Esophagus (tissue), 2 donors: ENCODE measurements around the gene NDUFB8. TPM values are rescaled to one million over a fixed set of nuclear protein-coding genes. Genes with fewer than 3 reads are reported as not detected.

Experiments used
- H3K27ac ChIP-seq, 2 donors: one replicate each; pipeline ENCODE4 v1.5.1; 2013; ENCODE audit warnings: low read depth in 2 of 2, mild to moderate bottlenecking in 2 of 2, inconsistent platforms in 1 of 2, low read length in 1 of 2, moderate library complexity in 1 of 2
- H3K27me3 ChIP-seq, 2 donors: one replicate each; pipeline ENCODE4 v1.6.1; 2013; ENCODE audit warnings: low read length in 2 of 2, control low read depth in 1 of 2, mild to moderate bottlenecking in 1 of 2; ENCODE audit not compliant: insufficient read depth in 2 of 2, control insufficient read depth in 1 of 2
- H3K36me3 ChIP-seq, 2 donors: one replicate each; pipeline ENCODE4 v1.6.1; 2013; ENCODE audit warnings: low read length in 1 of 2; ENCODE audit not compliant: control insufficient read depth in 2 of 2, insufficient read depth in 2 of 2
- H3K4me1 ChIP-seq, 2 donors: one replicate each; pipeline ENCODE4 v1.6.1; 2013; ENCODE audit warnings: low read length in 1 of 2; ENCODE audit not compliant: control insufficient read depth in 2 of 2, insufficient read depth in 2 of 2
- H3K4me3 ChIP-seq, 2 donors: one replicate each; pipeline ENCODE4 v1.5.1; 2013; ENCODE audit warnings: low read length in 2 of 2, mild to moderate bottlenecking in 2 of 2, low read depth in 1 of 2, moderate library complexity in 1 of 2
- H3K9me3 ChIP-seq, 2 donors: one replicate each; pipeline ENCODE4 v1.6.1; 2013; ENCODE audit warnings: mild to moderate bottlenecking in 2 of 2, low read depth in 1 of 2, low read length in 1 of 2, moderate library complexity in 1 of 2; ENCODE audit not compliant: control insufficient read depth in 2 of 2, insufficient read depth in 1 of 2
- WGBS, 2 donors: extraction: QIAGEN DNeasy Blood & Tissue Kit; methylation state at CpG; one replicate each; pipeline ENCODE4 v1.1.7; 2013; 5-methylcytosine and 5-hydroxymethylcytosine counted together
- polyA plus RNA-seq, 2 donors: library from polyadenylated mRNA; stranded (reverse); fragments of 200-250 nt; gene quantifications; one replicate each; pipeline ENCODE4 v1.2.3, GENCODE V29; 2013
- donor health status: healthy with polysubstance abuse.
- donor health status: Bipolar disorder and iron deficiency.

Gene NDUFB8
- polyA plus RNA-seq, 2 donors, result 280 to 317 TPM

GRCh38 chr10:100551196-100551595, 21.5 kb upstream of the NDUFB8 start:
- 73 to 79% methylated on average over 4 of the region's 4 CpGs for WGBS, 2 donors
- H3K36me3 ChIP-seq, result peaks cover 30 to 36% of the 10 kb centered on the region in 2 donors

GRCh38 chr10:100544950-100545349, 15.3 kb upstream of the NDUFB8 start:
- Histone ChIP-seq H3K4me1 (no peaks in the 10 kb centered on the region), H3K27ac (no peak overlapping the region), H3K9me3 (no peaks in the 10 kb centered on the region), H3K27me3 (no peaks in the 10 kb centered on the region), H3K36me3 (peaks cover 30 to 52% of the 10 kb centered on the region in 2 donors), H3K4me3 (no peak overlapping the region)
- 93 to 96% methylated on average over 5 of the region's 5 CpGs for WGBS, 2 donors

More at GRCh38 chr10:100551196-100551595, 21.5 kb upstream of the NDUFB8 start:
- H3K4me1 ChIP-seq, result no peaks in the 10 kb centered on the region
- H3K9me3 ChIP-seq, result no peaks in the 10 kb centered on the region
- H3K4me3 ChIP-seq, result no peak overlapping the region
- no peak overlapping the region for H3K27ac ChIP-seq
- H3K27me3 ChIP-seq, result no peaks in the 10 kb centered on the region

- Histone ChIP-seq H3K36me3 (peaks cover 3 to 5% of the 10 kb centered on the region in 2 donors), H3K4me3 (no peak overlapping the region), H3K4me1 (peaks cover 0 to 5% of the 10 kb centered on the region in 2 donors), H3K27ac (no peak overlapping the region), H3K9me3 (no peaks in the 10 kb centered on the region), H3K27me3 (no peaks in the 10 kb centered on the region)
- WGBS, 2 donors, result 91 to 96% methylated on average over 4 of the region's 4 CpGs
Measured at GRCh38 chr10:100537475-100537874, 7.8 kb upstream of the NDUFB8 start.

GRCh38 chr10:100535715-100536353, 6.2 kb upstream of the NDUFB8 start, which contains the start of gene HIF1AN:
Gene HIF1AN, plus strand, starts transcription at chr10:100535943. Its CDS starts 16 bp downstream, at chr10:100535959.
- 0 to 1% methylated on average over 35 of the region's 35 CpGs for WGBS, 2 donors
- Histone ChIP-seq H3K27ac (peak within 1 kb of the TSS in 1 of 2 donors; percentile 61), H3K4me3 (peak within 1 kb of the TSS; percentile 60 to 70), H3K27me3 (no peaks in the 10 kb centered on the region), H3K36me3 (peaks cover 3% of the 10 kb centered on the region in 2 donors), H3K4me1 (peaks cover 0 to 5% of the 10 kb centered on the region in 2 donors), H3K9me3 (no peaks in the 10 kb centered on the region)

GRCh38 chr10:100535338-100535714, 5.7 kb upstream of the NDUFB8 start:
- Histone ChIP-seq H3K27ac (peak overlapping the region in 1 of 2 donors; percentile 61), H3K36me3 (peaks cover under 1 to 3% of the 10 kb centered on the region in 2 donors), H3K27me3 (no peaks in the 10 kb centered on the region), H3K4me3 (peak overlapping the region; percentile 60 to 70), H3K4me1 (peaks cover 0 to 5% of the 10 kb centered on the region in 2 donors), H3K9me3 (no peaks in the 10 kb centered on the region)
- 50 to 52% methylated on average over 4 of the region's 4 CpGs for WGBS, 2 donors

GRCh38 chr10:100534726-100535125, 5.1 kb upstream of the NDUFB8 start:
- Histone ChIP-seq H3K9me3 (no peaks in the 10 kb centered on the region), H3K4me3 (no peak overlapping the region), H3K36me3 (peaks cover 0 to 3% of the 10 kb centered on the region in 2 donors), H3K27me3 (no peaks in the 10 kb centered on the region), H3K4me1 (peaks cover 0 to 5% of the 10 kb centered on the region in 2 donors), H3K27ac (no peak overlapping the region)
- WGBS, 2 donors, result 77 to 82% methylated on average over 2 of the region's 2 CpGs

- Histone ChIP-seq H3K4me1 (peaks cover 0 to 5% of the 10 kb centered on the region in 2 donors), H3K9me3 (no peaks in the 10 kb centered on the region), H3K4me3 (no peak overlapping the region), H3K27me3 (no peaks in the 10 kb centered on the region), H3K27ac (no peak overlapping the region), H3K36me3 (peaks cover 0 to 2% of the 10 kb centered on the region in 2 donors)
Measured at GRCh38 chr10:100531761-100532160, 2.1 kb upstream of the NDUFB8 start.

GRCh38 chr10:100528921-100529474, 673 bp downstream of the NDUFB8 start:
- peaks cover 9 to 17% of the 10 kb centered on the region in 2 donors for H3K36me3 ChIP-seq
- 1% methylated on average over 18 of the region's 18 CpGs for WGBS, 2 donors
- H3K9me3 ChIP-seq, result no peaks in the 10 kb centered on the region
- no peaks in the 10 kb centered on the region for H3K27me3 ChIP-seq
- peak overlapping the region; percentile 38 to 84 for H3K27ac ChIP-seq
- peak overlapping the region; percentile 84 to 85 for H3K4me3 ChIP-seq
- H3K4me1 ChIP-seq, result no peaks in the 10 kb centered on the region

GRCh38 chr10:100528123-100528886, 1.4 kb downstream of the NDUFB8 start:
- no peaks in the 10 kb centered on the region for H3K4me1 ChIP-seq
- H3K27me3 ChIP-seq, result no peaks in the 10 kb centered on the region
- peak overlapping the region; percentile 84 to 85 for H3K4me3 ChIP-seq
- WGBS, 2 donors, result 50% methylated on average over 7 of the region's 7 CpGs
- peaks cover 9 to 23% of the 10 kb centered on the region in 2 donors for H3K36me3 ChIP-seq
- no peaks in the 10 kb centered on the region for H3K9me3 ChIP-seq
- H3K27ac ChIP-seq, result no peak overlapping the region
